Measurements from ENCODE around the gene SLC26A1. TPM values are rescaled to one million over a fixed set of nuclear protein-coding genes. Genes with fewer than 3 reads are reported as not detected.

The SLC26A1 gene
- total and polyA plus RNA-seq, 2 donors, result 0.14 to 0.41 TPM

DNA sequence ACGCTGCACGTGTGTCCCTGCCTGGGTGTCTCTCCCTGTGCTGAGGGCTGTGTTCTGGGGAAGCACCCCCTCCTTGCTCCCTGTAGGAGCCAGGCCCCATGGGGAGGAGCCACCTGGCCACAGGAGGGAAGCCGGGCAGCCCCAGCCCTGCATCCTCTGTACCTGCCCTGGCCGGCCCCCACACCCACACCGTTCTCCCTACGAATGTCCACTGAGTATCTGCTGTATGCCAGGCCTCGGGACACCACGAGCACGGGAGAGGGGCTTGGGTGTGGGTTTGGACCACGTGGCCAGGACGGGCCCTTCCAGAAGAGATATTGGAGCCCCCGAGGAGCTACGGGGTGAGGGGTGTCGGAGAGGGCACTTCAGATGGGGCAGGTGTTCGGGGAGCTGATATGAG is 24.5 kb upstream of the SLC26A1 start:
- WGBS, result 95% methylated on average over 15 of the region's 15 CpGs
- DNase-seq (ENCODE audit: low read depth in 6 of 9, low spot score in 9 of 9), result no peak
- peaks cover 4 to 28% of the 10 kb centered on the region in 2 donors for H3K27me3 ChIP-seq (ENCODE audit: control insufficient read depth in 2 of 2, insufficient read depth in 1 of 2, low read length in 1 of 2)
- peaks cover 0 to 2% of the 10 kb centered on the region in 2 donors for H3K4me1 ChIP-seq (ENCODE audit: control insufficient read depth in 2 of 2, insufficient read depth in 2 of 2, low read length in 2 of 2)
- no peaks in the 10 kb centered on the region for H3K36me3 ChIP-seq (ENCODE audit: control insufficient read depth in 2 of 2, insufficient read depth in 2 of 2, low read length in 1 of 2)
- no peaks in the 10 kb centered on the region for H3K9me3 ChIP-seq (ENCODE audit: control insufficient read depth in 2 of 2, insufficient read depth in 1 of 2, low read length in 1 of 2)
- no peak overlapping the region for H3K27ac ChIP-seq (ENCODE audit: low read depth in 1 of 2, low read length in 1 of 2)
- H3K4me3 ChIP-seq (ENCODE audit: low read length in 2 of 2), result no peak overlapping the region

DNA sequence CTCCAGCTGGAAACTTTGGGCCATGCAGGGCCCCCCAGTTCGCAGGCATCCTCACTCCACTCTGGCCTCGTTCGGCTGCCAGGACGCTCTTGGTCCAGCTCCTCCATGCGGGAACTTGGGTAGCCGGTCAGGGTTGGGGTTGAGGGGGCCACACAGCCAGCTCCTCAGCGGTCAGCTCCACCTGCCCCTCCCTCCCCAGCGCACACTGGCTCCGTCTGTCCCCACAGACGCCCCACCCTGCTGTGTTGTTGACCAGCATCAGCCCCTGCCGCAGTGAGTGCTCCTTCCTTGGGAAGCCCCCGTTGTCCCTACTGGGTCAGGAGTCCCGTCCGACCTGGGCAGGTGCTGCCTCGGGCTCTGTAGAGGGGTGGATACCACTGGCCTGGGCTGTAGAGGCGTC is 24.0 kb upstream of the SLC26A1 start:
- Histone ChIP-seq H3K4me3 (ENCODE audit: low read length in 2 of 2) (no peak overlapping the region), H3K27ac (ENCODE audit: low read depth in 1 of 2, low read length in 1 of 2) (no peak overlapping the region), H3K9me3 (ENCODE audit: control insufficient read depth in 2 of 2, insufficient read depth in 1 of 2, low read length in 1 of 2) (no peaks in the 10 kb centered on the region), H3K27me3 (ENCODE audit: control insufficient read depth in 2 of 2, insufficient read depth in 1 of 2, low read length in 1 of 2) (peaks cover 6 to 33% of the 10 kb centered on the region in 2 donors), H3K4me1 (ENCODE audit: control insufficient read depth in 2 of 2, insufficient read depth in 2 of 2, low read length in 2 of 2) (peaks cover 1 to 5% of the 10 kb centered on the region in 2 donors), H3K36me3 (ENCODE audit: control insufficient read depth in 2 of 2, insufficient read depth in 2 of 2, low read length in 1 of 2) (no peaks in the 10 kb centered on the region)
- no peak for DNase-seq (ENCODE audit: low read depth in 6 of 9, low spot score in 9 of 9)
- WGBS, result 83% methylated on average over 15 of the region's 16 CpGs

DNA sequence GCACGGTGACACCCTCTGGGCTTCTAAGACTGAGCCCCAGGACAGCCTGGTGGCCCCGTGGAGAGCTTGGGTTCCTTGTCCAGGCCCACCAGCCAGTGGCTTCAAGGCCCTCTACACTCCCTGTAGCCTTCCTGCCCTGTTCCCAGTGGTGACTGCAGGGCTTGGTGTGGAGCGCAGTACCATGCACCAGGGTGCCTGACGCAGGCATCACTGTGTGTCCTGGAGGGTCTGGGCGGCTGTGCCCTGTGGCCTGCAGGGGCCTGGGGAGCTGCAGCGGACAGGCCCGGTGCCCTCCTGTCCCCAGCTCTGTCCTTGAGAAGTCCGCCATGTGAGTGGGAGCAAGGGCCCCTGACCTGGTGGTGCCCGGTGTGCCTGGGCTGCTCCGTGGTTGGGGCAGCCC is 22.5 kb upstream of the SLC26A1 start:
- no peak for DNase-seq (ENCODE audit: low read depth in 6 of 9, low spot score in 9 of 9)
- 97% methylated on average over 10 of the region's 10 CpGs for WGBS
- no peak overlapping the region for H3K4me3 ChIP-seq (ENCODE audit: low read length in 2 of 2)
- peaks cover 14 to 40% of the 10 kb centered on the region in 2 donors for H3K27me3 ChIP-seq (ENCODE audit: control insufficient read depth in 2 of 2, insufficient read depth in 1 of 2, low read length in 1 of 2)
- H3K4me1 ChIP-seq (ENCODE audit: control insufficient read depth in 2 of 2, insufficient read depth in 2 of 2, low read length in 2 of 2), result peaks cover 7 to 8% of the 10 kb centered on the region in 2 donors
- H3K36me3 ChIP-seq (ENCODE audit: control insufficient read depth in 2 of 2, insufficient read depth in 2 of 2, low read length in 1 of 2), result no peaks in the 10 kb centered on the region
- no peak overlapping the region for H3K27ac ChIP-seq (ENCODE audit: low read depth in 1 of 2, low read length in 1 of 2)
- H3K9me3 ChIP-seq (ENCODE audit: control insufficient read depth in 2 of 2, insufficient read depth in 1 of 2, low read length in 1 of 2), result no peaks in the 10 kb centered on the region

DNA sequence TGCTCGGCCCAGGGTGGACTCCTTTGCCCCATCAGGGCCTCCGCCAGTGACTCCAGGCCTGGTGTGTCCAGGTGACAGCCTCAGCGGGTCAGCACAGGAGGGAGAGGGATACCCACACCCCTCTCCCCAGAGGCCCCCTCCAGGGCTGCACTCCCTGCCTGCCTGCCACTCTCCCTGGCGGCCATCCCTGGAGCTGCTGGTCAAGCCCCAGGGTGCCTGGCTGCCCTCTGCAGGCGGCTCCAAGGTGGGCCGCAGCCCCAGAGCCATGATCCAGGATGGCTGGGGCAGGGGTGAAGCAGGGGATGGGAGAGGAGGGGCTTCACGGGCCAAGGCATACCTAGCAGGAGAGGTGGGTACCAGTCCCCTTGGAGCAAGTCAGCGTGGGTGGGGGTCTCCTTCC is 22.0 kb upstream of the SLC26A1 start:
- no peak for DNase-seq (ENCODE audit: low read depth in 6 of 9, low spot score in 9 of 9)
- H3K27me3 ChIP-seq (ENCODE audit: control insufficient read depth in 2 of 2, insufficient read depth in 1 of 2, low read length in 1 of 2), result peaks cover 20 to 46% of the 10 kb centered on the region in 2 donors
- 97% methylated on average over 8 of the region's 8 CpGs for WGBS

DNA sequence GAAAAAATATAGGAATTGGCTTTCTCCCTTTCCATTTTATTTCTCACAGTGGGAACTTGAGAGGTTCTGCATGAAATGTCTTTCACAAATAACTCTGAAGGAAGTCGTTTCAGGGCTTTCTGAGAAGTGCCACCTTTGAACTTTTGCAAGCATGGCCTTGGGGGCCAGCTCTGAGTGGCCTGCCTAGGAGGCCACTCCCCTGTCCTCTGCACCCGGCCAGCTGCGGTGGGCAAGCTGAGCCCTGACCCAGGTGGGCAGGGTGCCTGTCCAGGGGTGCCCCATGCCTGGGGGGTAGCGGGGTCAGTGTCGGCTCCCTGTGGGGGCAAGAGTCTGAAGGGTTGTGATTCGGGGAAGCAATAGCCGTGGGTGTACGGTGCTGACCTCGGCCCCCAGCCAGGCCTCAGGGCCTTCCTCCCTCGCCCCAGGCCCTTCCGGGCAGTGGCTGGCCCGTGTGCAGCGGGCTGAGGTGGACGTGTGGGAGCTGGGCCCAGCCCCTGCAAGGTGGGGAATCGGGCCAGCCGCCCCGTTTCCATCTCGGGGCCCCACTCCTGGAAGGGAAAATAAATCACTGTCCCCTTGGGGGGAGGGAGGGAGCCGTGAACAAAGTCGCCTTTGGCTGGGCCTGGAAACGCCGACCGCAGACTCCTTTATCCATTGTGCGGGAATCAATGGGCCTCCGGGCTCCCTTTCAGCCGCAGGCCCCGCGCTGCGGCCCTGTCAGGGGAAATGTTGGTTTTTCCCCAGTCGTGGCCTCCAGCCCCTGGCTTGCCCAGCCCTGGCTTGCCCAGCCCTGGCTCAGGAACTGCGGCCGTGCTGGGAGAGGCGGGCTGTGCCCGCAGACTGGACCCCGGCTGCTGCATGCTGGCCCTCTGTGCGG is 21.3 kb upstream of the SLC26A1 start:
- Histone ChIP-seq H3K27ac (ENCODE audit: low read depth in 1 of 2, low read length in 1 of 2) (no peak overlapping the region), H3K27me3 (ENCODE audit: control insufficient read depth in 2 of 2, insufficient read depth in 1 of 2, low read length in 1 of 2) (peaks cover 25 to 51% of the 10 kb centered on the region in 2 donors), H3K4me1 (ENCODE audit: control insufficient read depth in 2 of 2, insufficient read depth in 2 of 2, low read length in 2 of 2) (peaks cover 13 to 17% of the 10 kb centered on the region in 2 donors), H3K36me3 (ENCODE audit: control insufficient read depth in 2 of 2, insufficient read depth in 2 of 2, low read length in 1 of 2) (no peaks in the 10 kb centered on the region), H3K4me3 (ENCODE audit: low read length in 2 of 2) (no peak overlapping the region), H3K9me3 (ENCODE audit: control insufficient read depth in 2 of 2, insufficient read depth in 1 of 2, low read length in 1 of 2) (peaks cover 0 to 3% of the 10 kb centered on the region in 2 donors)
- no peak for DNase-seq (ENCODE audit: low read depth in 6 of 9, low spot score in 9 of 9)
- 97% methylated on average over 36 of the region's 36 CpGs for WGBS

More for the DNA sequence above, 22.0 kb upstream of the SLC26A1 start:
- H3K4me1 ChIP-seq (ENCODE audit: control insufficient read depth in 2 of 2, insufficient read depth in 2 of 2, low read length in 2 of 2), result peaks cover 12 to 13% of the 10 kb centered on the region in 2 donors
- H3K36me3 ChIP-seq (ENCODE audit: control insufficient read depth in 2 of 2, insufficient read depth in 2 of 2, low read length in 1 of 2), result no peaks in the 10 kb centered on the region
- H3K4me3 ChIP-seq (ENCODE audit: low read length in 2 of 2), result no peak overlapping the region
- no peaks in the 10 kb centered on the region for H3K9me3 ChIP-seq (ENCODE audit: control insufficient read depth in 2 of 2, insufficient read depth in 1 of 2, low read length in 1 of 2)
- no peak overlapping the region for H3K27ac ChIP-seq (ENCODE audit: low read depth in 1 of 2, low read length in 1 of 2)

DNA sequence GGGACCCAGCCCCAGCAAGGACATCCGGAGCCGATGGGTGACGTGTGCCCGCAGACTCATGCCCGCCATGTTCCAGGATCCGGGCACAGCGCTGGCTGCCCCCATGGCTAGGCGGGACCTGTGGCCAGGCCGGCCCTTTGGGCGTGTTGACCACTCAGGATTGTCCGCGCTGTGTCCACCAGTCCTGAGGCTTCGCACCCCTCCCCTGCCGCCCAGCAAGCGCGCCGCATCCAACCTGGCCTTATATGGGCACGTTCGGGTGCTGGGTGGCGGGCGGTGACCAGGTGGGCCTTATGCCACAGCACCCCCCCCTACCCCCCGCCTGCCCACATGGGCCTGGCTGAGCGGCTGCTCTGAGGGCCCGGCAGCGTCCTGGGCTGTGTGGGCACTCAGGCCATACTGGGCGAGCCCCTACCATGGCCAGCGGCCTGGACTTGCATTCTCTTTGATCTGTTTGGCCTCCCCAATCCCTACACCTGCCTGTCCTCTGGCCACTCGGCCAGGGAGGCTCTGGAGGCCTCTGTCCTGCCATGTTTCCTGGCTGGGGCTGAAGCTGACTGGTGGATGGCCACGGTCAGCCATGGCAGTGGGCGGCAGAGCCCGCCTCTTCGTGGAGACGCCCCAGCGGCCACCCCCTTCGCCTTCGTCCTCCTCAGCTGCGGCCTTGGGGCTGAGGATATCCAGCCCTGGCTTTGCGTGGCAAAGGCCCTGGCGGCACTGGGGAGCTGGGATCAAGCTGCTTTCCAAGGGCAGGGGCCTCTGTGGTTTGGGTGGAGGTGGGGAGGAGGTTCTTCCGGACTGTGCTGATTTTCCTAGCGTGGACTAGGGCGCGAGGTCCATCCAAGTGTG is 20.2 kb upstream of the SLC26A1 start:
- 98% methylated on average over 43 of the region's 43 CpGs for WGBS
- H3K27me3 ChIP-seq (ENCODE audit: control insufficient read depth in 2 of 2, insufficient read depth in 1 of 2, low read length in 1 of 2), result peaks cover 35 to 60% of the 10 kb centered on the region in 2 donors
- H3K4me1 ChIP-seq (ENCODE audit: control insufficient read depth in 2 of 2, insufficient read depth in 2 of 2, low read length in 2 of 2), result peaks cover 22 to 26% of the 10 kb centered on the region in 2 donors
- H3K4me3 ChIP-seq (ENCODE audit: low read length in 2 of 2), result no peak overlapping the region
- H3K9me3 ChIP-seq (ENCODE audit: control insufficient read depth in 2 of 2, insufficient read depth in 1 of 2, low read length in 1 of 2), result peaks cover 0 to 3% of the 10 kb centered on the region in 2 donors
- no peaks in the 10 kb centered on the region for H3K36me3 ChIP-seq (ENCODE audit: control insufficient read depth in 2 of 2, insufficient read depth in 2 of 2, low read length in 1 of 2)
- no peak overlapping the region for H3K27ac ChIP-seq (ENCODE audit: low read depth in 1 of 2, low read length in 1 of 2)
- no peak for DNase-seq (ENCODE audit: low read depth in 6 of 9, low spot score in 9 of 9)

DNA sequence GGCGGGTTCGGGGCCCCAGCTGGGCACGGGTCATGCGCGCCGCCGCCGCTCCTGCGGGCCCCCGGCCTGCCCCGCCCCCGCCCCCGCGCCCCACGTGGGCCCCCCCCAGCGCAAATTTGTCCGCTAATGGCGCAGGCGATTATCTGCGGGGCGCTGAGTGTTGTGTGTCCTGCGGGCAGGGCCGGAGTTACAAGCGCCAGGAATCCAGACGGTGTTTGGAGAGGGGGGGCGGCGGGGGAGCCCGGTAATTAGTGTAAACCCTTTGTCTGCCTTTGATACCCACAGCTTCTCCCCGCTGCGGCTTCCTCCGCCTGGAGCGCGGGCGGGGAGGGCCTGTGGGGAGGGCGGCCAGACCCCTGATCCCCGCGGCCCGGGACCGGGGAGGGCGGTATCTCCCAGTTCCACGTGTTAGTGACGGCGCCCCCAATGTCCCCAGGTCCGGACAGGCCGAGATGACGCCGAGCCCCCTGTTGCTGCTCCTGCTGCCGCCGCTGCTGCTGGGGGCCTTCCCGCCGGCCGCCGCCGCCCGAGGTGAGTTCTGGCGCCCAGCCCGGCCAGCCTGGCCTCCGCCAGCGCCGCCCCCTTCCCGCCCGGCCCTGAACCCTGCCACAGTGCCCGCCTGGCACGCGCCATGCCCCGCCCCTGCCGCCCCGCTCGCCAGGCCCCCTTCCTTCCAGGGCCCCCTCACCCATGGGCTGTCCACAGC is 19.0 kb upstream of the SLC26A1 start:
- DNase-seq (ENCODE audit: low read depth in 6 of 9, low spot score in 9 of 9), result peak in 1 of 9 donors; percentile 23
- Histone ChIP-seq H3K36me3 (ENCODE audit: control insufficient read depth in 2 of 2, insufficient read depth in 2 of 2, low read length in 1 of 2) (no peaks in the 10 kb centered on the region), H3K9me3 (ENCODE audit: control insufficient read depth in 2 of 2, insufficient read depth in 1 of 2, low read length in 1 of 2) (peaks cover 0 to 3% of the 10 kb centered on the region in 2 donors), H3K27ac (ENCODE audit: low read depth in 1 of 2, low read length in 1 of 2) (no peak overlapping the region), H3K27me3 (ENCODE audit: control insufficient read depth in 2 of 2, insufficient read depth in 1 of 2, low read length in 1 of 2) (peaks cover 42 to 71% of the 10 kb centered on the region in 2 donors), H3K4me3 (ENCODE audit: low read length in 2 of 2) (peak overlapping the region; percentile 24 to 77), H3K4me1 (ENCODE audit: control insufficient read depth in 2 of 2, insufficient read depth in 2 of 2, low read length in 2 of 2) (peaks cover 23 to 26% of the 10 kb centered on the region in 2 donors)
- WGBS, result 1% methylated on average over 69 of the region's 69 CpGs

DNA sequence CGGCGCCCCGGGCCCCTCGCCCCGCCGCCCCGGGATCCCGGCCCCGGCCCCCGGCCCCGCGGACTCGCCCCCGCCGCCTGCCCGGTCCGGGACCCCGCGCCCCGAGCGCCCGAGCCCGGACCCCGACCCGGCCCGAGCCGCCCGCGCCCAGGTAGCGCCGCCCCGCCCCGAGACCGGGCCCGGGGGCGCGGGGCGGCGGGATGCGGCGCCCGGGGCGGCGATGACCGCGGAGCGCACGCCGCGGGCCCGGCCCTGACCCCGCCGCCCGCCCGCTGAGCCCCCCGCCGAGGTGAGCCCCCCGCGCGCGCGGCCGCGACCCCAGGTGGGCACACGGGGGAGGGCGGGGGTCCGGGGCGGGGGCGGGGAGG is 18.4 kb upstream of the SLC26A1 start:
- Histone ChIP-seq H3K9me3 (ENCODE audit: control insufficient read depth in 2 of 2, insufficient read depth in 1 of 2, low read length in 1 of 2) (peaks cover 2 to 3% of the 10 kb centered on the region in 2 donors), H3K36me3 (ENCODE audit: control insufficient read depth in 2 of 2, insufficient read depth in 2 of 2, low read length in 1 of 2) (no peaks in the 10 kb centered on the region), H3K27me3 (ENCODE audit: control insufficient read depth in 2 of 2, insufficient read depth in 1 of 2, low read length in 1 of 2) (peaks cover 44 to 76% of the 10 kb centered on the region in 2 donors), H3K4me1 (ENCODE audit: control insufficient read depth in 2 of 2, insufficient read depth in 2 of 2, low read length in 2 of 2) (peaks cover 23 to 26% of the 10 kb centered on the region in 2 donors), H3K27ac (ENCODE audit: low read depth in 1 of 2, low read length in 1 of 2) (no peak overlapping the region), H3K4me3 (ENCODE audit: low read length in 2 of 2) (peak overlapping the region in 1 of 2 donors; percentile 77)
- WGBS, result 2% methylated on average over 69 of the region's 69 CpGs
- DNase-seq (ENCODE audit: low read depth in 6 of 9, low spot score in 9 of 9), result no peak
